HL-60 (cell line): ENCODE measurements around the gene AHDC1.

Source experiments
- DNase-seq, 2 experiments: peaks; one replicate each; pipeline ENCODE4 v3.0.0-alpha.2; 2010 to 2020; ENCODE audit warnings: low read depth in 1 of 2, low spot score in 1 of 2
- H3K27ac ChIP-seq: fragments of 250-450 bp; sonication (Bioruptor Pico); replicated peaks from 2 replicates; pipeline ENCODE4 v1.5.1; 2020; ENCODE audit warnings: mild to moderate bottlenecking, moderate library complexity
- H3K27me3 ChIP-seq: fragments of 250-450 bp; sonication (Bioruptor Pico); 2 replicates; pipeline ENCODE4 v1.5.1; 2021; ENCODE audit warnings: mild to moderate bottlenecking, moderate library complexity; ENCODE audit not compliant: insufficient read depth, poor library complexity, severe bottlenecking
- H3K4me3 ChIP-seq: replicated peaks from 2 replicates; pipeline ENCODE4 v1.5.1; 2011; ENCODE audit warnings: mild to moderate bottlenecking, control low read depth, low read length; ENCODE audit not compliant: insufficient read depth
- GABPA ChIP-seq: IDR thresholded peaks from 2 replicates; pipeline ENCODE4 v1.6.1; 2012; ENCODE audit warnings: low read depth
- POLR2AphosphoS5 ChIP-seq: IDR thresholded peaks from 2 replicates; pipeline ENCODE4 v1.6.1; 2012; ENCODE audit warnings: low read depth
- SPI1 ChIP-seq: IDR thresholded peaks from 2 replicates; pipeline ENCODE4 v1.6.1; 2012; ENCODE audit warnings: low read depth, mild to moderate bottlenecking, borderline replicate concordance
- TF ChIP-seq, protein P1 (sequence below): IDR thresholded peaks from 2 replicates; pipeline ENCODE4 v1.6.1; 2012; ENCODE audit warnings: low read depth; ENCODE audit not compliant: insufficient replicate concordance
- TF ChIP-seq, protein P2 (sequence below): IDR thresholded peaks from one replicate; pipeline ENCODE4 v1.5.1; 2011; ENCODE audit warnings: low read length, control low read depth, inconsistent platforms; ENCODE audit not compliant: insufficient read depth

AHDC1 gene

DNA sequence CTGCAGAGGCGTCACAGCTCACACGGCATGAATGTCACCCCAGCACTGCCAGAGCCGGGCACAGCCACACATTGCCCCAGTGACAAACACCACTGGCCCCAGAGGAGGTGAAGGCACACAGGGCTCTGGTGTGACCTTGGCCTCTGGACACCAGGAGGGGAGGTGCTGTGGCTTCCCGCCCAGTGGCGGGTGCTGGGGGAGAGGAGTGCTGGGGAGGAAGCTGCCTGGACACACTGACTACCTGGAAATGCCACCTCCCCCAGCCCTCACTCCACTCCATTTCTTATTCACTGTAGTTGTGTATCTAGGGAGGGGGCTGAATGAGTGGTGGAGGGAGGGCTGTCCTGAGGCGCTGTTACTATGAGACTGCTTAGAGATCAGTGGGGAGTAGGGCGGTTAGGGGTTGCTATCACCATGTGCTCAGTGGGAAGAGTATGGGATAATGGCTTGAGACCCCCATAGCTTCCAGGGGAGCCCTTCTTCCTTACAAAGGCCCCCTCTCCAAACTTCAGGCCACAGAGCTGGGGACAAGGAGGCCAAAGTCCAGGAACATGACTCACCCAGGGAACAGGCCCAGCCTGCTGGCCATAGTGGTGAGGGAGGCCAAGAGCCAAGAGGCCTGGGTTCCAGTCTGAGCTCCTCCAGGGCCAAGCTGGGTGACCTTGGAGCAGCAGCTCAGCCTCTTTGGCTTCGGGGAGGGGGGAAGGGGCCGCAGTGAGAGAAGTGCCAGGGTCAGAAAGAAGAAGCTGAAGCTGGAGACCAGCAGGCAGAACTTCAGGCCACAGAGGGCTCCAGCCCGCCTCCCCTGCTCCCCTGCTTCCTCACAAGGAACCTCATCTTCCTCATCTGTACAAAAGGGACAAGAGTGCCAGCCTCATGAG is 40.1 kb downstream of the AHDC1 start:
- Histone ChIP-seq H3K4me3 (no peak overlapping the region), H3K27ac (peak overlapping the region; percentile 4), H3K27me3 (no peaks in the 10 kb centered on the region)
- TF ChIP-seq, protein P1, sequence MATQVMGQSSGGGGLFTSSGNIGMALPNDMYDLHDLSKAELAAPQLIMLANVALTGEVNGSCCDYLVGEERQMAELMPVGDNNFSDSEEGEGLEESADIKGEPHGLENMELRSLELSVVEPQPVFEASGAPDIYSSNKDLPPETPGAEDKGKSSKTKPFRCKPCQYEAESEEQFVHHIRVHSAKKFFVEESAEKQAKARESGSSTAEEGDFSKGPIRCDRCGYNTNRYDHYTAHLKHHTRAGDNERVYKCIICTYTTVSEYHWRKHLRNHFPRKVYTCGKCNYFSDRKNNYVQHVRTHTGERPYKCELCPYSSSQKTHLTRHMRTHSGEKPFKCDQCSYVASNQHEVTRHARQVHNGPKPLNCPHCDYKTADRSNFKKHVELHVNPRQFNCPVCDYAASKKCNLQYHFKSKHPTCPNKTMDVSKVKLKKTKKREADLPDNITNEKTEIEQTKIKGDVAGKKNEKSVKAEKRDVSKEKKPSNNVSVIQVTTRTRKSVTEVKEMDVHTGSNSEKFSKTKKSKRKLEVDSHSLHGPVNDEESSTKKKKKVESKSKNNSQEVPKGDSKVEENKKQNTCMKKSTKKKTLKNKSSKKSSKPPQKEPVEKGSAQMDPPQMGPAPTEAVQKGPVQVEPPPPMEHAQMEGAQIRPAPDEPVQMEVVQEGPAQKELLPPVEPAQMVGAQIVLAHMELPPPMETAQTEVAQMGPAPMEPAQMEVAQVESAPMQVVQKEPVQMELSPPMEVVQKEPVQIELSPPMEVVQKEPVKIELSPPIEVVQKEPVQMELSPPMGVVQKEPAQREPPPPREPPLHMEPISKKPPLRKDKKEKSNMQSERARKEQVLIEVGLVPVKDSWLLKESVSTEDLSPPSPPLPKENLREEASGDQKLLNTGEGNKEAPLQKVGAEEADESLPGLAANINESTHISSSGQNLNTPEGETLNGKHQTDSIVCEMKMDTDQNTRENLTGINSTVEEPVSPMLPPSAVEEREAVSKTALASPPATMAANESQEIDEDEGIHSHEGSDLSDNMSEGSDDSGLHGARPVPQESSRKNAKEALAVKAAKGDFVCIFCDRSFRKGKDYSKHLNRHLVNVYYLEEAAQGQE: no peak
- TF ChIP-seq GABPA (no peak), SPI1 (peak; percentile 20; the same call in 1 of the 2 replicates), POLR2AphosphoS5 (no peak)
- TF ChIP-seq, protein P2, sequence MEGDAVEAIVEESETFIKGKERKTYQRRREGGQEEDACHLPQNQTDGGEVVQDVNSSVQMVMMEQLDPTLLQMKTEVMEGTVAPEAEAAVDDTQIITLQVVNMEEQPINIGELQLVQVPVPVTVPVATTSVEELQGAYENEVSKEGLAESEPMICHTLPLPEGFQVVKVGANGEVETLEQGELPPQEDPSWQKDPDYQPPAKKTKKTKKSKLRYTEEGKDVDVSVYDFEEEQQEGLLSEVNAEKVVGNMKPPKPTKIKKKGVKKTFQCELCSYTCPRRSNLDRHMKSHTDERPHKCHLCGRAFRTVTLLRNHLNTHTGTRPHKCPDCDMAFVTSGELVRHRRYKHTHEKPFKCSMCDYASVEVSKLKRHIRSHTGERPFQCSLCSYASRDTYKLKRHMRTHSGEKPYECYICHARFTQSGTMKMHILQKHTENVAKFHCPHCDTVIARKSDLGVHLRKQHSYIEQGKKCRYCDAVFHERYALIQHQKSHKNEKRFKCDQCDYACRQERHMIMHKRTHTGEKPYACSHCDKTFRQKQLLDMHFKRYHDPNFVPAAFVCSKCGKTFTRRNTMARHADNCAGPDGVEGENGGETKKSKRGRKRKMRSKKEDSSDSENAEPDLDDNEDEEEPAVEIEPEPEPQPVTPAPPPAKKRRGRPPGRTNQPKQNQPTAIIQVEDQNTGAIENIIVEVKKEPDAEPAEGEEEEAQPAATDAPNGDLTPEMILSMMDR: no peak
- peak; percentile 54 to 88 for DNase-seq

DNA sequence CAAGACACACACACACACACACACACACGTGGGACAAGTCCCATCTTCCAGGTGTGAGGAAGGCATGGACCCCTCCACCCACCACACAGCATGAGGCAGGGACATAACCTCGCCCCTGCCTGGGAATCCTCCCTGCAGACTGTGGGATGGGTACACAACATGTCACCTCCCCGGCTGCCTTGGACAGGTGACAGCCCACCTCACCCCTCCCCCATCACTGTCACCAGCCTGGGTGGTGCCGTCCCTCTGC is 40.7 kb downstream of the AHDC1 start:
- no peak overlapping the region for H3K27ac ChIP-seq
- H3K4me3 ChIP-seq: no peak overlapping the region
- no peaks in the 10 kb centered on the region for H3K27me3 ChIP-seq
- no peak for TF ChIP-seq SPI1
- TF ChIP-seq, protein P2: no peak
- no peak for TF ChIP-seq POLR2AphosphoS5
- TF ChIP-seq, protein P1: no peak
- no peak for TF ChIP-seq GABPA
- DNase-seq: no peak

DNA sequence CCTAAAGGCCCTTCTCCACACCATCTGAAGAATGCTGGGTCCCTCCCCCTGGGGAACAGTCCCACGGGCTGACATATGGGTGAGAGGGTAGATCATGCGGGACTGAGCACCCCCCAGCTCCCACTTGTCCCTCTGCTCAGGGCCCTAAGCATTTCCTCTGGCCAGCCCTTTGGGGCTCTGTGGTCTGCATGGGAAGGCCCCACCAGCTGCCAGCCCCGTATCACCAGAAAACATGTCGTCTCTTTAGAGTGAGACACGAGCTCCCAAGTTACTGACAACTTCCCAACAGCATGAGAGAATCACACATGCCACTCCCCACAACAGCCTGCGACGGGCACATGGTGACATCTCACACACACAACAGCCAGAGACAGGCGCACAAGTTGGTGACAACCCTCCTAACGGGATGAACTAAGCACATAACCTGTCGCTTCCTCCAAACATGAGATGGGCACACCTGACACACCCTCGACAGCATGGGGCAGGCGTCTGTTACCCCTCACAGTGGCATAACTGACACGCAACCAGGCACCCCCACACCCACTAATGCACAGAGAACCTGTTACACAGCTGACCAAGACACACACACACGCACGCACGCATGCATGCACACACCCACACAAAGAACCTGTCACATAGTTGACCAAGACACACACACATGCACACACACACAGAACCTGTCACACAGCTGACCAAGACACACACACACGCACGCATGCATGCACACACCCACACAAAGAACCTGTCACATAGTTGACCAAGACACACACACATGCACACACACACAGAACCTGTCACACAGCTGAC is 41.2 kb downstream of the AHDC1 start:
- Histone ChIP-seq H3K27ac (no peak overlapping the region), H3K4me3 (no peak overlapping the region), H3K27me3 (no peaks in the 10 kb centered on the region)
- TF ChIP-seq POLR2AphosphoS5: no peak
- TF ChIP-seq, protein P1: no peak
- no peak for DNase-seq
